ENCODE results near the gene SGK1.
"Not testable (repeated sequence)": the region's sequence is repeated elsewhere in the genome, so short reads cannot be mapped to it uniquely, and the experiment has no call there.

SGK1 gene

DNA sequence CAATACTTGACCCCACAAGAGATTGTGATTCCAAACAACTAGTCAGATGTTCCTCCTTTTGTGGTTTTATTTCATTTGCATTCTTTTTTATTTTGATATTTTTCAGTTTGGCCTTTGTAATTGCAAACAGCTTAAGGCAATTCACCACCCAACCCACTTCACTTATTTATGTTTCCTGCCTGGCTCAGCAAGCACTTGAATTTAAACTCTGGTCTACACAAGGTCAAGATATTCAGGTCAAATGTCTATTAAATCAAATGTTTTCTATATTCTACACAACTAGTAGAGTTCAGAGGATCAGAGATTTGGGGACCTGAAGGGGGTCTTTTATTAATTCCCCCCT, 100.1 kb downstream of the SGK1 start:
- DNase-seq (ENCODE audit: low read depth), result no peak

DNA sequence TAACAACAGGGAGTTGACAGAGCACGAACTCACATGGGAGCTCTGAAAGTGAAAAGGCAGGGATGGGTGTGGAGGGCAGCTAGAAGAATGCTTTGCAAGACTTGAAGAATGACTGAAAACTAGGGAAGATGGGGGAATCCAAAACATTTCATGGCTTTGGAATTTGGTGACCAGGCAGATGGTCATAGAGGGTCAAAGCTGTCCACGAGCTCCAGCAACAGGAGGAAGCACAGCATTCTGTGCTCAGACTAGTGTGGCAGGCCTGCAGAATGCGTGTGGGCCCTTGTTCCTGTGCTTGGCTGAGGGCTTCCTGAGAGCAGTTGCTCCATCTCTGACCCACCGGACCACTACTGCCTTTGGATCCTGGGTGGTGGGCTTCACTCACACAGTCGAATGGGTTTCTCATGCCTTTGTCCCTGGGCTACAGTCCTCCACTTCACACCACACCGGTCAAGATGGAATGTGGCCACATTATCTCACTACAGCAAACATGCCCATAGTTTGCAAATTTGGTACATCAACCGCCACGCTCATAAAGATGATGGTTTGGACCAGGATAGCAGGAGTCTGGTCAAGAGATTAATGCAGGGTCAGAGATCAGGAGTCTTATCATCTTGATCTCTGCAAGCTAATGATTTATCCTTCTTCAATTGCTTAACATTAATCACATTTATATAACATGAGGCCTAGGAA, 100.7 kb downstream of the SGK1 start:
- no peak for DNase-seq (ENCODE audit: low read depth)

DNA sequence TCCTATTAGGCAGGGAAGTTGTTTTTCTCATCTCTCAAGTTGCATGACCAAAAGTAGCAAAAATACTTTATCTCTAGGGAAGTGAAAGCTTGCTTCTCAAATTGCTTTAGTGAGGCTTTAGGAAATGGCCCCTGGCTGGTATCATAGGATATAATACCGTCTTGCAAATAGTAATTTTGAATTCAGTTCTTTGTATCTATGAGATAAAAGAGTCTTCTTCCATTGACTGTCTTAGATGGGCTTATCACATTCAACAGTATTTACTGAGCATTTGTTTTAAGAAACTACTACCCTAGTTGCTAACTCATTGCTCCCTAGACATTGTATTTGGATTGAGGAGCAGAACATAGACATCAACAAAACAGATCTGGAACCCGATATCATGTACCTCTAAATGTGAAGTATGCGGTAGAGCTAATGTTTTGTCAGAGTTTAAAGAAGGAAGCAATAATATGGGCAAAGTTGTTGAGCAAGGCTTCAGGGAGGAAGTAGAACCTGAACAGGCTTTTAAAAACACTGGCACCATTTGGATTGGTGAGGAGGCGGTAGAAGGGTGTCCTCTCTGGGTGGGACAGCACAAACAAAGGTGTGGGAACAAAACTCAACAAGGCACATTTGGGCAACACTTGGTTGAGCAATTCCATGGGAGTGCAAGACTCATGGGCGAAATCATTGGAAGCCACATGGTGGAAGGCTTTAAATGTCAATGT, 101.5 kb downstream of the SGK1 start:
- DNase-seq (ENCODE audit: low read depth), result no peak

DNA sequence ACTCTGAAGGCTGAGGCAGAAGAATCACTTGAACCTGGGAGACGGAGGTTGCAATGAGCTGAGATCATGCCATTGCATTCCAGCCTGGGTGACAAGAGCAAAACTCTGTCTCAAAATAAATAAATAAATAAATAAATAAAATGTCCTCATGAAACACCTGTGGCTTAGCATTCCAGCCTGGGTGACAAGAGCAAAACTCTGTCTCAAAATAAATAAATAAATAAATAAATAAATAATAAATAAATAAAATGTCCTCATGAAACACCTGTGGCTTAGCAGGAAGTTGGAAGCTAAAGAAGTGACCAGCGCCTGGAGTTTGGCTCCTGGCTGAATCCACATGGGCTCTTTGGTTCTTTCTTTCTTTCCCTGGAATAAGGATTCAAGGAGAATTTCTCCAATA, 104.5 kb downstream of the SGK1 start:
- DNase-seq (ENCODE audit: low read depth), result not testable (repeated sequence)

GRCh38 chr6:134211297-134211696, 106.6 kb downstream of the SGK1 start:
- no peak for DNase-seq (ENCODE audit: low read depth)

DNA sequence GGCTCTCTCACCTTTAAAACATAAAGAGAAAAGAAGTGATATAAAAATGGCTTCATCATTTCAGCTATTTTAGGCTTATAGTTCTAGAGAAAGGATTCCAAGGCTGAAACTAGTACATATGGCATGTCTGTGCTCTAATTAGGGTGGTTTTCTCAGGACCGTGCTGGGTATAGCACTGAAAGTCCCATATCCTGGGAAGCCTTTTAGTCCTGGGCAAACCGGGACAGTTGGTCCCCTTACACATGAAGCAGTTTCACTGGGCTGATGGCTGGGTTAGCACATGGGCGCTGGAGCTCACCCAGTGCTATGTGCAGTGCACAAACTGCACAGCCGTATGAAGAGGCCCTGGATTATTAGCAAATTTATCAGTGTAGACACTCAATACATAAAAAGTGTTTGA, 110.5 kb downstream of the SGK1 start:
- DNase-seq (ENCODE audit: low read depth), result no peak

DNA sequence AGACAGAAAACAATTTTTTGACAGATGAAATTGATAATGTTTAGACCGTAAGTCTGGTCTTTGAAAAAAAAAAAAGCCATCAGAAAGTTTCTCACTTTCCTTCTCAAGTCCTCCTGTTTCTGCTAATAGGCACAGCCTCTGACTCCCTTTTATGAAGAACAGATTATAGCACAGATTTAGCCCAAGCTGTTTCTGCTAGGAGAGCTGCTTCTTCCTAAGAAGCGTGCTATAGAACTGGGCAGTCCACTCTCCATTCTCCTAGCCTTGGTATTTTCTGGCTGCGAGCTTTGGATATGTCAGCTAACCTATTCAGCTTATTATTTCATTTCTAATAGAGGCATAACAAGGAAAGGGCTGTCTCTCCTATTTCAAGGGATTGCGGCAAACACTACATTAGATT, 112.5 kb downstream of the SGK1 start:
- DNase-seq (ENCODE audit: low read depth), result no peak

DNA sequence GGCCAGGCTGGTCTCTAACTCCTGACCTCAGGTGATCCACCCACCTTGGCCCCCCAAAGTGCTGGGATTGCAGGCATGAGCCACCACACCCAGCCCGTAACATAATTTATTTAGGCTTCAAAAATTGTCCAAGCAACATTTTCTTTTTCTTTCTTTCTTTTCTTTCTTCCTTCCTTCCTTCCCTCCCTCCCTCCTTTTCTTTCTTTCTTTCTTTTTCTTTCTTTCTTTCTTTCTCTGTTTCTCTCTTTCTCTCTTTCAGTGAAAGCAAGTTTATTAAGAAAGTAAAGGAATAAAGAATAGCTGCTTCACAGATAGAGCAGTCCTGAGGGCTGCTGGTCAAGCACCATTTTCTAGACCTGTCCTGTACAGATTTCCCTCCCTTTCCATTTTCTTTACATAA, 113.2 kb downstream of the SGK1 start:
- DNase-seq (ENCODE audit: low read depth), result not testable (repeated sequence)

GRCh38 chr6:134204031-134204430, 113.9 kb downstream of the SGK1 start:
- no peak for DNase-seq (ENCODE audit: low read depth)

GRCh38 chr6:134201716-134202115, 116.2 kb downstream of the SGK1 start:
- no peak for DNase-seq (ENCODE audit: low read depth)

GRCh38 chr6:134199848-134200606, 117.9 kb downstream of the SGK1 start:
- DNase-seq (ENCODE audit: low read depth), result no peak

- DNase-seq (ENCODE audit: low read depth), result no peak
These were observed 119.8 kb downstream of the SGK1 start for GRCh38 chr6:134198093-134198492.

GRCh38 chr6:134197685-134198084, 120.2 kb downstream of the SGK1 start:
- not testable (repeated sequence) for DNase-seq (ENCODE audit: low read depth)

- no peak for DNase-seq (ENCODE audit: low read depth)
These were observed 121.2 kb downstream of the SGK1 start for GRCh38 chr6:134196568-134197193.

- DNase-seq (ENCODE audit: low read depth), result no peak
These were observed 121.9 kb downstream of the SGK1 start for GRCh38 chr6:134195985-134196384.

DNA sequence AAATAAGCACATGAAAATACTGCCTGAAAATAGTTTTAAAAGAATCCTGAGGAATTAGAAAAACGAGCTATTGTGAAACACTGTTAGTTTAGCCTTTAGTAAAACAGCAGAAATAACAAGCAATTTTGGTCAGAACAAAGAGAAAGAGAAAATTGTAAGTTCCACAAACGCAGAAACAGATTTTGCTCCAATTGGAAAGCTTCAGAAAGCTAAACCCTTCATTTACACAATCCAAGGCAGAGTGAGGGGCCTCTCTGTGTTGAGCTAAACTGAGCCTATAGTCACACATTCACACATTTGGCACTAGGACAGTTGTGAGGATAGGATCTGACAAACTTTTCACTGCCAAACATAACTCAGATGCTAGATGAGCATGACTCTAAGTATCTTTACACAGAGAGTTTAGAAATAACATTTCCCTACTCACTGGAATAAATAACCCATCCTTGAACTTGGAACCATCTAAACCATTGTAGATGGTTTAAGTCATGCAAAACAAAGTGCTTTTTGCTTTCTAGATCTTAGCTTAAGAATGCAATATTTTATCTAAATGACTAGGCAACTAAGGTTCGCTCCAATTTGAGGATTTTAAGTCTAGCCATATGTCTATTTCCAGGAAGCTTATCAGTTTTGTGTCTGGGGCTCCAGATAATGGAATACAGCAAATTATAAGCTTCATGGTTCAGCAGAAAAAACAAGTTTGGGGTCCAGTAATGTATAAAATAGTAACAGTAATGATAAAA, 122.6 kb downstream of the SGK1 start:
- DNase-seq (ENCODE audit: low read depth), result no peak

DNA sequence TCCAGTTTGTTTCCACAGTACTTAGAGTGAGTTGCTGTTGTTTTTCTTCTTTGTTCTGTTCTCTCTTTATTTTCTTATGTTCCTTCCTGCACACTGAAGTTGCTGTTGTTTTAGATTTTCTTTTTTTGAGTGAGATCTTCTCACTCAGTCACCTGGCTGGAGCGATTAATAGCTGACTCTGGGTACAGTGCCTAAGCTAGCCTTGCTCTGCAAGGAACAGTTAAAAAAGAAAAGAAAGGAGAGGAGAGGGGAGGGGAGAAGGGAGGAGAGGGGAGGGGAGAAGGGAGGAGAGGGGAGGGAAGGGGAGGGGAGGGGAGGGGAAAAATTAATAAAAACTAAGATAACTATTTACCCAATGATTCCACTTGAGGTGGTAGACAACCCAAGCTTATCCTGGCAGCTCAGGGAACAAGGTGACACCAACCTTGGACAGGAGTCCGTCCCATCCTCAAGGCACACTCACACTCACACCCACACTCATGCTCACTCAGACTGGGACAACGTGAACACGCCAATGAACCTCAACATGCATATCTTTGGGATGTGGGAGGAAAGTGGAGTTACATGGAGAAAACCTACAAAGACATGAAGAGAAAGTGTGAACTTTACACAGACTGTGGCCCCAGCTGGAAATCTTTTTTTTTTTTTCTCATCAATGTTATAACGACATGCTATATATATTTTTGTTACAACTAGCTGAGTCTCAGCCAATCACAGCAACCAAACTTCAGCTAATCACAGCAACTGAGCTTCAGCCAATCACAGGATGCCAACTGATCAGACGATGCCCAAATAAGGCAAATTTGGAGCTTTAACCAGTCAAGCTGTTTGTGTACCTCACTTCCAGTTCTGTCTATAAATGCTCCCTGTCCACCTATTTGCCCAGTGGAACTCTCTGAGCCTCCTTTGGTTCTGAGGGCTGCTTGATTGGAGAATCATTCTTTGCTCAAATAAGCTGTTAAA, 124.1 kb downstream of the SGK1 start:
- no peak for DNase-seq (ENCODE audit: low read depth)

DNA sequence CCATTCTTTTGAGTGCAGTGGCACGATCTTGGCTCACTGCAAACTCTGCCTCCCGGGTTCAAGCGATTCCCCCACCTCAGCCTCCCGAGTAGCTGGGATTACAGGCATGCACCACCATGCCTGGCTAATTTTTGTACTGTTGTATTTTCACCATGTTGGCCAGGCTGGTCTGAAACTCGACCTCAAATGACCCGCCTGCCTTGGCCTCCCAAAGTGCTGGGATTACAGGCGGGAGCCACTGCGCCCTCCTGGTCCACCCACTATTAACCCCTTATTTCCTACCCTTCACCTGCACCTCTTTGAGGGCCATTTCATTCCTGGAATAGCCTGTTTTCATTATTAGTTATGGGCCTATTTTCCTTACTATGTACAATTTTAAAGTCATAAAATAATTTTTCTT, 125.3 kb downstream of the SGK1 start:
- DNase-seq (ENCODE audit: low read depth), result not testable (repeated sequence)

GRCh38 chr6:134190883-134191282, 127.0 kb downstream of the SGK1 start:
- DNase-seq (ENCODE audit: low read depth), result no peak

GRCh38 chr6:134187751-134188150, 130.2 kb downstream of the SGK1 start:
- DNase-seq (ENCODE audit: low read depth), result no peak

DNA sequence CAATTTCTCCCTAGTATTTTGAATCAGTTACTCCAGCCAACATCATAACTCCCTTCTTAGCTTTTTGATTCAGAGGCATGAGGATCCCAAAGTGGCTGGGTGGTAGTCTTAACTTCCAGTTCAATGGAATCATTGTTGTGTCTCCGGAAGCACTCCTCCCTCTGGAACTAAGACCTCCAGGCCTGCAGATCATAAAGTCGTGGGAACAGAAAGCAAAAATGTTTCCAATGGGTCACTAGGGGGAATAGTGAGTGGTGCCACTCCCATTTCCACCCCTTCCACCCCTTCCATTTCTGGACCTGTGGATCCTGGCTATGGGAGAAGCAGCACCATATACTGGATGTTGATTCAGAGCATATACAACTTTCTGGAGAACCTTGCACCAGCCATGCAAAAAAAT, 130.8 kb downstream of the SGK1 start:
- no peak for DNase-seq (ENCODE audit: low read depth)

All from CMK (cell line).